ENCODE results near the gene MMP24OS. TPM values are rescaled to one million over a fixed set of nuclear protein-coding genes. Genes with fewer than 3 reads are reported as not detected.
A peak's percentile ranks its signal among the peaks of the same experiment; 100 is the strongest.

The MMP24OS gene
- total and polyA plus RNA-seq, 4 donors: 5.2 to 16.0 (median 10.3) TPM

DNA sequence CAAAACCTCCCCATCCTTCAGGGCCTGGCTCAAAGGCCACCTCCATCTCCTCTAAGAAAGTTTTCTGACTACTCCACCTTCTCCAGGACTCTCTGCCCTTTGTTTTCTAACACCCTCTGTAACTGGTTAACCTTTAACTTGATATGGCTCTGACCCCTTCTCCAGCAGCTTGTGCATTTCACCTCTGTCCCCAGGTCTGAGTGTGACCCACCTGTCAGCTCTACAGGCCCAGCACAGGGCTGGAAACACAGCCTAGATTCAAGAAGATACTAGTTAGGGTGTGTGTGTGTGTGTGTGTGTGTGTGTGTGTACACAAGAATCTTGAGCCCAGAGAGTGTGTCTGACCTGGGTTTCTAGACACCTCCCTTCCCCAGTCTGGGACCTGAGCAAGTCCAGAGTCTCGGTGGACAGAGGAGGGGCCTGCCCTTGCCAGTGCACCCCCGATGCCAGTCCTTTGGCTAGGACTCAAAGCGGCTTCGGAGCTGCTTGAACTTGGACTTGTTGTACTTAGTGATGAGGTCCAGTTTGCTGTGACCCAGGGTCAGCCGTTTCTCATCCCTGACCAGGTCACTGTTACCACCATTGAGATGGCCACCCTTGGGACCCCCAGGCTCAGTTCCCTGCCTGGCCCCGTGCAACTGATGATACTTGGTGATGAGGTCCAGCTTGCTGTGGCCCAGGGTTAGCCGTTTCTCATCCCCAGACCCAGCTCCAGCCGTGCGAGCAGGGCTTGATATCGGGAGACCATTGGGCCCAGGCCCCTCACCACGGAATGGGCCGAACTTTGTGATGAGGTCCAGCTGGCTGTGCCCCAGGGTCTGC is 8.4 kb upstream of the MMP24OS start:
- Histone ChIP-seq H3K9me3 (ENCODE audit: control insufficient read depth in 4 of 4, low read length in 3 of 4) (no peaks in the 10 kb centered on the region), H3K27ac (ENCODE audit: low read depth in 1 of 2, low read length in 2 of 2) (peak overlapping the region; percentile 12 to 58), H3K4me1 (ENCODE audit: control insufficient read depth in 4 of 4, insufficient read depth in 4 of 4, low read length in 3 of 4) (peaks cover 8 to 31% (median 27%) of the 10 kb centered on the region in 4 donors), H3K36me3 (ENCODE audit: control insufficient read depth in 4 of 4, insufficient read depth in 3 of 4, low read depth in 1 of 4, low read length in 3 of 4) (peaks cover 0 to 3% (median 0%) of the 10 kb centered on the region in 4 donors), H3K9ac (ENCODE audit: low read depth in 1 of 2, low read length in 2 of 2) (no peak overlapping the region), H3K27me3 (ENCODE audit: control insufficient read depth in 4 of 4, insufficient read depth in 4 of 4, low read length in 3 of 4) (no peaks in the 10 kb centered on the region), H3K4me3 (ENCODE audit: low read depth in 1 of 3, low read length in 3 of 3) (no peak overlapping the region)
- WGBS: 60% methylated on average over 12 of the region's 12 CpGs
- no peak for DNase-seq (ENCODE audit: low spot score)
- peak in 1 of 2 donors; percentile 37 for TF ChIP-seq JUND (IDR thresholded peaks at IDR 0.05)
- TF ChIP-seq SP1 (IDR thresholded peaks at IDR 0.05): peak; percentile 85
- no peak for TF ChIP-seq FOXA2 (IDR thresholded peaks at IDR 0.05)
- TF ChIP-seq, protein P1, sequence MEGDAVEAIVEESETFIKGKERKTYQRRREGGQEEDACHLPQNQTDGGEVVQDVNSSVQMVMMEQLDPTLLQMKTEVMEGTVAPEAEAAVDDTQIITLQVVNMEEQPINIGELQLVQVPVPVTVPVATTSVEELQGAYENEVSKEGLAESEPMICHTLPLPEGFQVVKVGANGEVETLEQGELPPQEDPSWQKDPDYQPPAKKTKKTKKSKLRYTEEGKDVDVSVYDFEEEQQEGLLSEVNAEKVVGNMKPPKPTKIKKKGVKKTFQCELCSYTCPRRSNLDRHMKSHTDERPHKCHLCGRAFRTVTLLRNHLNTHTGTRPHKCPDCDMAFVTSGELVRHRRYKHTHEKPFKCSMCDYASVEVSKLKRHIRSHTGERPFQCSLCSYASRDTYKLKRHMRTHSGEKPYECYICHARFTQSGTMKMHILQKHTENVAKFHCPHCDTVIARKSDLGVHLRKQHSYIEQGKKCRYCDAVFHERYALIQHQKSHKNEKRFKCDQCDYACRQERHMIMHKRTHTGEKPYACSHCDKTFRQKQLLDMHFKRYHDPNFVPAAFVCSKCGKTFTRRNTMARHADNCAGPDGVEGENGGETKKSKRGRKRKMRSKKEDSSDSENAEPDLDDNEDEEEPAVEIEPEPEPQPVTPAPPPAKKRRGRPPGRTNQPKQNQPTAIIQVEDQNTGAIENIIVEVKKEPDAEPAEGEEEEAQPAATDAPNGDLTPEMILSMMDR (IDR thresholded peaks at IDR 0.05; ENCODE audit: low read depth, low read length, missing input control): no peak
- TF ChIP-seq, protein P2, sequence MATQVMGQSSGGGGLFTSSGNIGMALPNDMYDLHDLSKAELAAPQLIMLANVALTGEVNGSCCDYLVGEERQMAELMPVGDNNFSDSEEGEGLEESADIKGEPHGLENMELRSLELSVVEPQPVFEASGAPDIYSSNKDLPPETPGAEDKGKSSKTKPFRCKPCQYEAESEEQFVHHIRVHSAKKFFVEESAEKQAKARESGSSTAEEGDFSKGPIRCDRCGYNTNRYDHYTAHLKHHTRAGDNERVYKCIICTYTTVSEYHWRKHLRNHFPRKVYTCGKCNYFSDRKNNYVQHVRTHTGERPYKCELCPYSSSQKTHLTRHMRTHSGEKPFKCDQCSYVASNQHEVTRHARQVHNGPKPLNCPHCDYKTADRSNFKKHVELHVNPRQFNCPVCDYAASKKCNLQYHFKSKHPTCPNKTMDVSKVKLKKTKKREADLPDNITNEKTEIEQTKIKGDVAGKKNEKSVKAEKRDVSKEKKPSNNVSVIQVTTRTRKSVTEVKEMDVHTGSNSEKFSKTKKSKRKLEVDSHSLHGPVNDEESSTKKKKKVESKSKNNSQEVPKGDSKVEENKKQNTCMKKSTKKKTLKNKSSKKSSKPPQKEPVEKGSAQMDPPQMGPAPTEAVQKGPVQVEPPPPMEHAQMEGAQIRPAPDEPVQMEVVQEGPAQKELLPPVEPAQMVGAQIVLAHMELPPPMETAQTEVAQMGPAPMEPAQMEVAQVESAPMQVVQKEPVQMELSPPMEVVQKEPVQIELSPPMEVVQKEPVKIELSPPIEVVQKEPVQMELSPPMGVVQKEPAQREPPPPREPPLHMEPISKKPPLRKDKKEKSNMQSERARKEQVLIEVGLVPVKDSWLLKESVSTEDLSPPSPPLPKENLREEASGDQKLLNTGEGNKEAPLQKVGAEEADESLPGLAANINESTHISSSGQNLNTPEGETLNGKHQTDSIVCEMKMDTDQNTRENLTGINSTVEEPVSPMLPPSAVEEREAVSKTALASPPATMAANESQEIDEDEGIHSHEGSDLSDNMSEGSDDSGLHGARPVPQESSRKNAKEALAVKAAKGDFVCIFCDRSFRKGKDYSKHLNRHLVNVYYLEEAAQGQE (IDR thresholded peaks at IDR 0.05): peak; percentile 66
- TF ChIP-seq, protein P3, sequence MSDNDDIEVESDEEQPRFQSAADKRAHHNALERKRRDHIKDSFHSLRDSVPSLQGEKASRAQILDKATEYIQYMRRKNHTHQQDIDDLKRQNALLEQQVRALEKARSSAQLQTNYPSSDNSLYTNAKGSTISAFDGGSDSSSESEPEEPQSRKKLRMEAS (IDR thresholded peaks at IDR 0.05): no peak
- no peak for TF ChIP-seq EGR1 (IDR thresholded peaks at IDR 0.05; ENCODE audit: low read depth in 2 of 2)
- peak; percentile 64 for TF ChIP-seq NR2F2 (IDR thresholded peaks at IDR 0.05)
- TF ChIP-seq FOXA1 (IDR thresholded peaks at IDR 0.05): no peak
- TF ChIP-seq HNF4G (IDR thresholded peaks at IDR 0.05): no peak
- TF ChIP-seq, protein P4, sequence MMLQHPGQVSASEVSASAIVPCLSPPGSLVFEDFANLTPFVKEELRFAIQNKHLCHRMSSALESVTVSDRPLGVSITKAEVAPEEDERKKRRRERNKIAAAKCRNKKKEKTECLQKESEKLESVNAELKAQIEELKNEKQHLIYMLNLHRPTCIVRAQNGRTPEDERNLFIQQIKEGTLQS (IDR thresholded peaks at IDR 0.05): no peak
- TF ChIP-seq, protein P5, sequence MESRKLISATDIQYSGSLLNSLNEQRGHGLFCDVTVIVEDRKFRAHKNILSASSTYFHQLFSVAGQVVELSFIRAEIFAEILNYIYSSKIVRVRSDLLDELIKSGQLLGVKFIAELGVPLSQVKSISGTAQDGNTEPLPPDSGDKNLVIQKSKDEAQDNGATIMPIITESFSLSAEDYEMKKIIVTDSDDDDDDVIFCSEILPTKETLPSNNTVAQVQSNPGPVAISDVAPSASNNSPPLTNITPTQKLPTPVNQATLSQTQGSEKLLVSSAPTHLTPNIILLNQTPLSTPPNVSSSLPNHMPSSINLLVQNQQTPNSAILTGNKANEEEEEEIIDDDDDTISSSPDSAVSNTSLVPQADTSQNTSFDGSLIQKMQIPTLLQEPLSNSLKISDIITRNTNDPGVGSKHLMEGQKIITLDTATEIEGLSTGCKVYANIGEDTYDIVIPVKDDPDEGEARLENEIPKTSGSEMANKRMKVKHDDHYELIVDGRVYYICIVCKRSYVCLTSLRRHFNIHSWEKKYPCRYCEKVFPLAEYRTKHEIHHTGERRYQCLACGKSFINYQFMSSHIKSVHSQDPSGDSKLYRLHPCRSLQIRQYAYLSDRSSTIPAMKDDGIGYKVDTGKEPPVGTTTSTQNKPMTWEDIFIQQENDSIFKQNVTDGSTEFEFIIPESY (IDR thresholded peaks at IDR 0.05): no peak
- no peak for TF ChIP-seq TAF1 (conservative IDR thresholded peaks at IDR 0.05)
- TF ChIP-seq RAD21 (IDR thresholded peaks at IDR 0.05): no peak
- TF ChIP-seq RXRA (IDR thresholded peaks at IDR 0.05): peak; percentile 85
- TF ChIP-seq HNF4A (conservative IDR thresholded peaks at IDR 0.05): peak; percentile 81 to 87
- TF ChIP-seq GABPA (IDR thresholded peaks at IDR 0.05 in 1 of 2, conservative IDR thresholded peaks at IDR 0.05 in 1 of 2): peak in 1 of 2 donors; percentile 61
- TF ChIP-seq YY1 (IDR thresholded peaks at IDR 0.05): peak; percentile 78
